B cell (primary cell): Measurements from ENCODE around the gene SCO2.

ENCODE experiments used
- CTCF ChIP-seq: fragments of 200-600 bp; IDR thresholded peaks from one replicate; pipeline ENCODE4 v1.8.0; 2022; ENCODE audit warnings: antibody characterized with exemption, mild to moderate bottlenecking
- EZH2 ChIP-seq: IDR thresholded peaks from 2 replicates; pipeline ENCODE4 v1.6.1; 2012; ENCODE audit warnings: borderline replicate concordance, low read depth, mild to moderate bottlenecking, moderate library complexity, low read length; ENCODE audit not compliant: insufficient read depth, poor library complexity, severe bottlenecking

- TF ChIP-seq CTCF, result no peak
- TF ChIP-seq EZH2, result no peak
Measured at GRCh38 chr22:50475652-50476002, 49.8 kb downstream of the SCO2 start.
